GM19452 (cell line): ENCODE results near the gene CDK12.

Source experiments
- ATAC-seq: cut with Tn5 transposase; IDR thresholded peaks from one replicate; pipeline ENCODE4 v1.9.1; 2021; ENCODE audit not compliant: unreplicated experiment

The CDK12 gene

GRCh38 chr17:39581071-39581758, 119.9 kb downstream of the CDK12 start:
- no peak for ATAC-seq

GRCh38 chr17:39581759-39582085, 120.4 kb downstream of the CDK12 start:
- ATAC-seq, result no peak

GRCh38 chr17:39582658-39583057, 121.4 kb downstream of the CDK12 start:
- ATAC-seq, result no peak
